Panc1 (cell line): ENCODE data around the gene DHRS12. TPM values are rescaled to one million over a fixed set of nuclear protein-coding genes. Genes with fewer than 3 reads are reported as not detected.

Experiments
- ATAC-seq: fragments of 200-7000 bp; cut with Tn5 transposase; 2 replicates; pipeline ENCODE4 v1.9.1; 2020; ENCODE audit warnings: mild to moderate bottlenecking, moderate library complexity
- BruUV-seq: library from RNA; stranded (reverse); fragments of 400-500 nt; replicated peaks from 2 replicates; lab custom pipeline; 2021; lab: Mats Ljungman, UMichigan
- CTCF ChIA-PET: fragments of 300-600 bp; sonication (Branson Sonifier 250); formaldehyde crosslinking; loops from one replicate; lab custom pipeline; 2022; ENCODE audit warnings: antibody characterized with exemption; lab: Charles Lee
- POLR2A ChIA-PET: fragments of 300-600 bp; sonication (Branson Sonifier 250); formaldehyde crosslinking; loops from one replicate; lab custom pipeline; 2022; ENCODE audit warnings: antibody characterized with exemption; lab: Charles Lee
- DNase-seq: peaks from one replicate; pipeline ENCODE4 v3.0.0-alpha.2; 2010; ENCODE audit warnings: low read depth, low spot score
- H3K27ac ChIP-seq: 2 replicates; pipeline ENCODE4 v1.5.1; 2011; ENCODE audit warnings: mild to moderate bottlenecking, low read length, inconsistent platforms
- H3K27me3 ChIP-seq: fragments of 200-500 bp; sonication (Bioruptor generic); 2 replicates; pipeline ENCODE4 v1.6.0; 2014; ENCODE audit warnings: low read length, inconsistent platforms; ENCODE audit not compliant: control insufficient read depth, insufficient read depth
- H3K36me3 ChIP-seq: fragments of 200-500 bp; sonication (Bioruptor generic); 2 replicates; pipeline ENCODE4 v1.5.1; 2014; ENCODE audit warnings: inconsistent platforms, mild to moderate bottlenecking, low read length, moderate library complexity; ENCODE audit not compliant: control insufficient read depth, insufficient read depth
- H3K4me1 ChIP-seq: 2 replicates; pipeline ENCODE4 v1.5.1; 2011; ENCODE audit warnings: inconsistent platforms, mild to moderate bottlenecking, low read length, moderate library complexity; ENCODE audit not compliant: control insufficient read depth, insufficient read depth
- H3K4me3 ChIP-seq, 2 experiments: 2 replicates each; pipeline ENCODE4 v1.5.1; 2011 to 2012; ENCODE audit warnings: low read depth in 2 of 2, low read length in 2 of 2, mild to moderate bottlenecking in 2 of 2, inconsistent platforms in 1 of 2, moderate library complexity in 1 of 2
- H3K9me3 ChIP-seq: fragments of 200-500 bp; sonication (Bioruptor generic); 2 replicates; pipeline ENCODE4 v1.5.1; 2014; ENCODE audit warnings: low read depth, mild to moderate bottlenecking, inconsistent platforms, low read length, moderate library complexity; ENCODE audit not compliant: control insufficient read depth, insufficient read depth
- CTCF ChIP-seq: fragments of 450-650 bp; IDR thresholded peaks from 2 replicates; pipeline ENCODE4 v1.5.1; 2017; ENCODE audit warnings: mild to moderate bottlenecking
- POLR2AphosphoS5 ChIP-seq: IDR thresholded peaks from 2 replicates; pipeline ENCODE4 v1.6.1; 2012; ENCODE audit warnings: mild to moderate bottlenecking, low read depth, low read length, moderate library complexity
- REST ChIP-seq, 2 experiments: IDR thresholded peaks; 2 replicates each; pipeline ENCODE4 v1.6.1; 2011 to 2012; ENCODE audit warnings: low read depth in 2 of 2, control low read depth in 1 of 2, low read length in 1 of 2, mild to moderate bottlenecking in 1 of 2, moderate library complexity in 1 of 2; ENCODE audit not compliant: insufficient read depth in 1 of 2
- SIN3A ChIP-seq: IDR thresholded peaks from 2 replicates; pipeline ENCODE4 v1.6.1; 2012; ENCODE audit warnings: low read depth, mild to moderate bottlenecking, low read length, moderate library complexity, borderline replicate concordance; ENCODE audit not compliant: insufficient read depth
- TCF7L2 ChIP-seq: IDR thresholded peaks from 2 replicates; pipeline ENCODE4 v1.6.1; 2011; ENCODE audit warnings: mild to moderate bottlenecking, low read depth, low read length, inconsistent platforms
- in situ Hi-C: cut with HindIII; loops from 2 replicates; pipeline ENCODE4 v1.10.0; 2016; ENCODE audit warnings: low sequenced_read_pairs, low pct_unique_long_range_greater_than_20kb
- intact Hi-C: fragments of 100-400 bp; cut with micrococcal nuclease; formaldehyde crosslinking; loops from one replicate; pipeline ENCODE4 v1.10.0; 2022; ENCODE audit not compliant: unreplicated experiment
- total RNA-seq: library from RNA; stranded (reverse); gene quantifications from one replicate; pipeline ENCODE4 v1.2.1, GENCODE V29; 2021; ENCODE audit not compliant: unreplicated experiment

DHRS12 gene
- total RNA-seq, 1 experiment from 2014 or later: 10.7 TPM

GRCh38 chr13:51759240-51759639 is 44.7 kb downstream of the DHRS12 start:
- no TSS peak for BruUV-seq
- in situ Hi-C loops: no loop called here
- H3K27ac ChIP-seq: no peak overlapping the region
- no peaks in the 10 kb centered on the region for H3K9me3 ChIP-seq
- H3K4me1 ChIP-seq: no peaks in the 10 kb centered on the region
- H3K4me3 ChIP-seq: no peak overlapping the region
- no peaks in the 10 kb centered on the region for H3K27me3 ChIP-seq
- ChIA-PET CTCF (no interaction called here), POLR2A (no interaction called here)
- DNase-seq (no peak), ATAC-seq (no peak)
- intact Hi-C loops: no loop called here
- TF ChIP-seq CTCF: no peak
- no peak for TF ChIP-seq POLR2AphosphoS5
- TF ChIP-seq SIN3A: no peak
- TF ChIP-seq TCF7L2: no peak
- TF ChIP-seq REST (IDR thresholded peaks at IDR 0.05; ENCODE audit: insufficient read depth in 1 of 2, low read depth in 2 of 2, low read length in 1 of 2): no peak
- peaks cover 3% of the 10 kb centered on the region; the same call in 1 of the 2 replicates for H3K36me3 ChIP-seq

- intact Hi-C loops (no loop called here), in situ Hi-C loops (no loop called here)
- no peaks in the 10 kb centered on the region for H3K4me1 ChIP-seq
- ATAC-seq (no peak), DNase-seq (no peak)
- H3K4me3 ChIP-seq: no peak overlapping the region
- BruUV-seq: no TSS peak
- H3K27ac ChIP-seq: no peak overlapping the region
- no peak for TF ChIP-seq SIN3A
- TF ChIP-seq REST (IDR thresholded peaks at IDR 0.05; ENCODE audit: insufficient read depth in 1 of 2, low read depth in 2 of 2, low read length in 1 of 2): no peak
- no peak for TF ChIP-seq POLR2AphosphoS5
- no peak for TF ChIP-seq TCF7L2
- TF ChIP-seq CTCF: no peak
- H3K9me3 ChIP-seq: no peaks in the 10 kb centered on the region
- ChIA-PET CTCF (interaction anchor here (0.6 to 0.7 kb wide), 2 partner anchors 637 to 655 kb away, joined by 6 to 7 read pairs; no protein-coding TSS in a partner anchor), POLR2A (no interaction called here)
- H3K27me3 ChIP-seq: no peaks in the 10 kb centered on the region
- peaks cover 3% of the 10 kb centered on the region; the same call in 1 of the 2 replicates for H3K36me3 ChIP-seq
Measured at GRCh38 chr13:51758691-51759090, 45.3 kb downstream of the DHRS12 start.
